Measurements from ENCODE around the gene MAB21L4. TPM values are rescaled to one million over a fixed set of nuclear protein-coding genes. Genes with fewer than 3 reads are reported as not detected.
A peak's percentile ranks its signal among the peaks of the same experiment; 100 is the strongest.

Gene MAB21L4
- total RNA-seq, 1 experiment from 2014 or later = 0.15 TPM

- Histone ChIP-seq H3K56ac (ENCODE audit: insufficient read length, low read depth, low read length) (no peak within 1 kb of the TSS), H3K4me2 (ENCODE audit: insufficient read depth, insufficient read length, low read length) (no peak within 1 kb of the TSS), H3K23ac (ENCODE audit: insufficient read length, low read depth, low read length) (no peak within 1 kb of the TSS), H3K4me1 (ENCODE audit: insufficient read depth, low read length) (no peaks in the 10 kb centered on the region), H3K9ac (ENCODE audit: extremely low read depth, insufficient read length, low read length) (no peak within 1 kb of the TSS), H4K5ac (ENCODE audit: insufficient read length, low read depth, low read length) (no peak within 1 kb of the TSS), H4K20me1 (ENCODE audit: control insufficient read depth, insufficient read depth, insufficient read length) (no peaks in the 10 kb centered on the region), H2AFZ (ENCODE audit: low read length) (no peak within 1 kb of the TSS), H2BK15ac (ENCODE audit: low read depth, low read length) (no peak within 1 kb of the TSS; the same call in 1 of the 2 replicates), H3K27me3 (ENCODE audit: insufficient read depth, low read length) (no peaks in the 10 kb centered on the region), H3K18ac (ENCODE audit: insufficient read length, low read depth, low read length) (no peak within 1 kb of the TSS), H3T11ph (ENCODE audit: low read length) (no peak within 1 kb of the TSS), H4K8ac (replicated peaks; ENCODE audit: insufficient read length, low read depth, low read length) (no peak within 1 kb of the TSS), H3K27ac (ENCODE audit: insufficient read length, low read depth, low read length) (no peak within 1 kb of the TSS), H3K9me3 (ENCODE audit: control insufficient read depth, low read depth, low read length) (no peaks in the 10 kb centered on the region), H2BK20ac (ENCODE audit: low read depth, low read length, poor library complexity, severe bottlenecking) (no peak within 1 kb of the TSS), H4K91ac (ENCODE audit: insufficient read length, low read depth, low read length) (no peak within 1 kb of the TSS), H2BK12ac (ENCODE audit: insufficient read length, low read depth, low read length) (no peak within 1 kb of the TSS), H2AK5ac (ENCODE audit: insufficient read length, low read length) (no peak within 1 kb of the TSS), H3K79me2 (ENCODE audit: insufficient read depth, low read length) (no peaks in the 10 kb centered on the region), H2BK5ac (ENCODE audit: insufficient read length, low read length) (no peak within 1 kb of the TSS), H3K79me1 (ENCODE audit: insufficient read depth, low read depth, low read length, poor library complexity, severe bottlenecking) (no peaks in the 10 kb centered on the region), H3K4ac (ENCODE audit: low read depth, low read length) (no peak within 1 kb of the TSS), H3K14ac (ENCODE audit: insufficient read depth, low read length) (peak within 1 kb of the TSS; percentile 52), H2BK120ac (ENCODE audit: low read depth, low read length, poor library complexity, severe bottlenecking) (no peak within 1 kb of the TSS), H3K23me2 (ENCODE audit: insufficient read length, low read depth, low read length, poor library complexity, severe bottlenecking) (no peaks in the 10 kb centered on the region)
- Mint-ChIP-seq H3K9me3 (peaks cover 3 to 4% of the 10 kb centered on the region in 2 experiments; a peak in 4 of 5 replicates), H3K4me3 (no peak within 1 kb of the TSS), H3K27ac (no peak within 1 kb of the TSS; a peak in 1 of 7 replicates), H3K27me3 (ENCODE audit: low read depth) (peaks cover 5% of the 10 kb centered on the region), H3K4me1 (no peaks in the 10 kb centered on the region), H3K36me3 (ENCODE audit: insufficient read depth in 1 of 3, low read depth in 3 of 3) (peaks cover 0 to 3% (median 0%) of the 10 kb centered on the region in 3 experiments; a peak in 2 of 7 replicates)
- TF ChIP-seq CTCF (conservative IDR thresholded peaks at IDR 0.05) = no peak
- DNase-seq = no peak
- no CpG with 5 or more reads among the region's 23 CpGs for WGBS (ENCODE audit: extremely low coverage, insufficient read length, low lambda C conversion rate)
These were observed 10.4 kb upstream of the MAB21L4 start, which contains the start of gene CROCC2 for GRCh38 chr2:240906141-240906910. CROCC2 (plus strand) TSS chr2:240906336; CDS start chr2:240906514, 178 bp downstream.

All from H9 (cell line).